Hypothalamus (tissue), 51 donors: ENCODE data around the gene CTAG1B.
"Not testable (repeated sequence)": the region's sequence is repeated elsewhere in the genome, so short reads cannot be mapped to it uniquely, and the experiment has no call there.

Experiments
- DNase-seq, 51 donors: peaks; one replicate each; lab custom pipeline; 2025; lab: John Stamatoyannopoulos, UW

Gene CTAG1B

GRCh38 chrX:154590415-154590814 is 28.7 kb downstream of the CTAG1B start:
- not testable (repeated sequence) for DNase-seq

GRCh38 chrX:154584585-154585183 is 34.4 kb downstream of the CTAG1B start, which contains the start of gene CTAG1A:
CTAG1A (plus strand) TSS chrX:154585133; CDS start chrX:154585207, 74 bp downstream.
- DNase-seq, result not testable (repeated sequence)

- DNase-seq, result not testable (repeated sequence)
Observed at GRCh38 chrX:154582994-154583393, 36.1 kb downstream of the CTAG1B start.

- DNase-seq, result not testable (repeated sequence)
Observed at GRCh38 chrX:154575076-154575475, 44.0 kb downstream of the CTAG1B start.

- DNase-seq, result not testable (repeated sequence)
Observed at GRCh38 chrX:154573061-154573460, 46.0 kb downstream of the CTAG1B start.

- not testable (repeated sequence) for DNase-seq
Observed at GRCh38 chrX:154570361-154570760, 48.7 kb downstream of the CTAG1B start.
